Transverse colon (tissue), 3 donors: Measurements from ENCODE around the gene BMERB1.

Experiments
- CTCF ChIP-seq, 5 experiments: fragments of 200-600 bp in 3 of 5; fragments of 450-650 bp in 2 of 5; sonication (generic) in 3 of 5; IDR thresholded peaks; 1 replicate in 2 of 5; 2 replicates in 3 of 5; pipeline ENCODE4 v1.5.1; 2016 to 2017; ENCODE audit warnings: antibody characterized with exemption in 5 of 5, inconsistent platforms in 3 of 5, mild to moderate bottlenecking in 2 of 5, moderate library complexity in 1 of 5
- EP300 ChIP-seq: sonication (generic); formaldehyde crosslinking; IDR thresholded peaks from one replicate; pipeline ENCODE4 v1.6.1; 2017; ENCODE audit warnings: antibody characterized with exemption, low read depth
- POLR2A ChIP-seq: fragments of 450-650 bp; IDR thresholded peaks from one replicate; pipeline ENCODE4 v1.6.1; 2016; ENCODE audit warnings: antibody characterized with exemption, mild to moderate bottlenecking, moderate library complexity

- TF ChIP-seq POLR2A (no peak), CTCF (IDR thresholded peaks at IDR 0.05) (no peak), EP300 (no peak)
These were observed 18.8 kb upstream of the BMERB1 start for GRCh38 chr16:15415511-15415985.
